HUDEP-2 (cell line): ENCODE results near the gene G6PC3.
"Not testable (repeated sequence)": the region's sequence is repeated elsewhere in the genome, so short reads cannot be mapped to it uniquely, and the experiment has no call there.

Experiments
- DNase-seq, 76 experiments: peaks; one replicate each; lab custom pipeline; 2025; ENCODE audit not compliant: unreplicated experiment in 76 of 76; lab: John Stamatoyannopoulos, UW

G6PC3 gene

GRCh38 chr17:44120281-44120680, 49.7 kb downstream of the G6PC3 start:
- DNase-seq = not testable (repeated sequence)

GRCh38 chr17:44120851-44121605, 50.5 kb downstream of the G6PC3 start:
- no peak for DNase-seq

GRCh38 chr17:44121997-44122815, 51.7 kb downstream of the G6PC3 start:
- no peak for DNase-seq

- DNase-seq = no peak
Measured at GRCh38 chr17:44122816-44123355, 52.4 kb downstream of the G6PC3 start.

GRCh38 chr17:44123356-44124117, 53.0 kb downstream of the G6PC3 start, which contains the start of gene HDAC5:
TSS of gene HDAC5 (minus strand) at chr17:44123641. CDS start at chr17:44117515, 6,126 bp downstream.
- DNase-seq = peak in 74 of 76 experiments; percentile 31 to 97 (median 90)

GRCh38 chr17:44124118-44124438, 53.5 kb downstream of the G6PC3 start:
- no peak for DNase-seq
